NCI-H82 treated with DMSO at 0.1 percent for 48 hours (cell line): ENCODE results near the gene SMIM41.
"Not testable (repeated sequence)": the region's sequence is repeated elsewhere in the genome, so short reads cannot be mapped to it uniquely, and the experiment has no call there.

ENCODE experiments used
- DNase-seq: peaks from one replicate; lab custom pipeline; 2025; ENCODE audit not compliant: unreplicated experiment; lab: John Stamatoyannopoulos, UW

Gene SMIM41

GRCh38 chr12:52084491-52085231 is 5.2 kb downstream of the SMIM41 start:
- no peak for DNase-seq

DNA sequence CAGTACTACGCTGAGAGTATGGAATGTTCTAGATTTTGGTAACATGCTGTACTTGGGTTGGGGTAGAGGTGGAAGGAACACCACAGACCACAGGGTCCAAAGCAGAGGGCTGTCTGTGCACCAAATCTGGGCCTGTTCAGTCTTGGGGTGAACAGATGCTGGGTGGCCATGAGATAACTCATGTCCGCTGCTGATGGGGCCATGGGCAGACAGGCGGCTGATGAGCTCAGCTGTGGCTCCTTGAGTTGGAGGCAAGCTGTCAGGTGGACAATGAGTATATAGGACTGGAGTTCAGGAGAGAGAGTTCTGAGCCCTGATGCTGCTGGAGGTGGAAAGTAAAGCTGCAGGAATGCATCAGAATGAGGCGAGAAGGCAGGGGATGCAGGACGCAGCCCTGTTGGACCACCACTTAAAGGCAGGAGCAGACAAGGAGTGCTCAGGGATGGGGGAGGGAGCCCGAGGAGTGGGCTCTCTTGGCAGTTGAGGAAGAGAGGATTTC is 6.2 kb downstream of the SMIM41 start:
- DNase-seq, result no peak

GRCh38 chr12:52086366-52086765 is 6.9 kb downstream of the SMIM41 start:
- DNase-seq, result no peak

DNA sequence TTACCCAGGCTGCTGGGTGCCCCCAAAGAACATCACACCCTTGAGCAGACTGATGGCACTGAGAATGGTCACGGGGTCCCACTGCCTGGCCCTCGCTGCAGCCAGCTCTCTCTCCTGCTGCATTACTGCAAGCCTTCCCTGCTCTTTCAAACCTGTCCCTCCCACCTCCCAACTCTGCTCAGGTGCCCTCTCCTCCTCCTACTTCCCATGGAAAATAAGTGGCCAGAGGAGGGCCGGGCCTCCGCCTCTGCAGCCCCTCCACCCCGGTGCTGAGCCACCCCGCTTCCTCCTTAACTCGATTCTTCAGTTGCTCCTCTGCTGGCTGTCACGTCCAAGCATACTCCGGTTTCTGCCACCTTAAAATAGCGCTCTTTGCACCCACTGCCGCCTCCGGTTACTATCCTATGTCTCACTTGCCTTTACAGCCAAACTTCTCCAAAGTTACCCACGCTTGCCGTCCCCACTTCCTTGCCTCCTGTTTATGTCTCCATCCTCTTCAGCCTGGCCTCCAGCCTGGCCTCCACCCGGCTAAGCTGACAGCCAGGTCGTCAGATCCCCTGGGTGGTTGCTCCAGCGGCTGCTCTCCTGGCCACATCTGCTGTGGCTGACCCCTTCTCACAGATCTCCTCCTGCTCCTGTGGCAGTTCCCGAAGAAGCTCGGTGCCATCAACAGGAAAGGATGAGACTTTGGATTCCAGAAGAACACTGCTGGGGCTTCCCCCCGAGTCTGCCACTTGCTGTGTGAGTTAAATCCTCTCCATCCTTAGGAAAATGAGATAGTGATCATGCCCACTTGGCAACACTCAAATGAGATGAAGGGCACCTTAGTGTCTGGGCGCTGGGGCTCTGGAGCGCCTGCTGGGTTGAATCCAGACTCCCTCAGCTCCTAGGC is 7.7 kb downstream of the SMIM41 start:
- DNase-seq, result no peak

- DNase-seq, result no peak
Observed at GRCh38 chr12:52087961-52088820, 8.7 kb downstream of the SMIM41 start.

DNA sequence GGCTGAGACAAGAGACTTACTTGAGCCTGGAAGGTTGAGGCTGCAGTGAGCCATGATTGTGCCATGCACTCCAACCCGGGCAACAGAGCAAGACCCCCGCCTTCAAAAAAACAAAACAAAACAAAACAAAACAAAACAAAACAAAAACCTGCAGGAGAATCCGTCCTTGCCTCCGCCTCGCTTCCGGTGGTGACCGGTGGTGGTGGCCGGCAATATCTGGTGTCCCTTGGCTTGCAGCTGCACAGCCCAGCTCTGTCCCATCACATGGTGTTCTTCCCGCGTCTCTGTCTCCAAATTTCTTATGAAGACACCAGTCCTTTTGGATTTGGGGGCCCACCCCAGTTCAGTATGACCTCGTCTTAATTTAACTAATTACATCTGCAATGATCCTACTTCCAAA is 10.0 kb downstream of the SMIM41 start:
- no peak for DNase-seq

GRCh38 chr12:52090291-52090690 is 10.8 kb downstream of the SMIM41 start:
- DNase-seq, result no peak

DNA sequence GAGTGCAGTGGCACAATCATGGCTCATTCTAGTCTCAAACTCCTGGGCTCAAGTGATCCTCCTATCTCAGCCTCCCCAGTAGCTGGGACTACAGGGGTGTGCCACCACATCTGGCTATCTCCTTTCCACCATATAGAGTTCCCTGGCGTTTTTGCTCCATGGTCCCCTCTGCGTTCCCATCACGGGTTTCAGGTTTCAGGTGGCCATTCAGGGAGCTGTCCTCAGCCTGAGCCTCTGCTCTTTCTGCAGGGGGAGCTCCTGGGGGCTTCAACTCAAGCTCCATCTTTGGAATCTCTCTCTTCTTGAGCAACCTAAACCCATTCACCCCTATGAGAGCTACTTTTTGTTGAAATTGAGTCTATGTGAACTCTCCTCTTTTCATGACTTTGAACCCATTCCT is 11.6 kb downstream of the SMIM41 start:
- no peak for DNase-seq

DNA sequence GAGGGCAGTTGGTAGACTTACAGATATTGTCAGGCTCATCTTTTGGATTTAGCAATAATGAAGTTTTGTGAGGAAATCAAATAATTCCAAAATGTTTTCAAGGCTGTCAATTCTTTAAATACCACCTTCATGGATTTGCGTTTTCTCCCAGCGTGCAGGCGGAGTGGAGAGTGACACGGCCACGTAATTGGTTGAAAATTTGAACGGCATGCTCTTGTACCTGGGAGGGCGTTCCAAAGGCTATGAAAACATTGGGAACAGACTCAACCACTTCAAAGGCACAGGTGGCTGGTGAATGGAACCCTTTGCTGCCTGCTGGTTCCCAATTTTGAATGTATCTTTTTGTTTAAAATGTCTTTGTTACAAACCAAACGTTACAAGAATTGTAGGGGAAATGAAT is 12.4 kb downstream of the SMIM41 start:
- no peak for DNase-seq

DNA sequence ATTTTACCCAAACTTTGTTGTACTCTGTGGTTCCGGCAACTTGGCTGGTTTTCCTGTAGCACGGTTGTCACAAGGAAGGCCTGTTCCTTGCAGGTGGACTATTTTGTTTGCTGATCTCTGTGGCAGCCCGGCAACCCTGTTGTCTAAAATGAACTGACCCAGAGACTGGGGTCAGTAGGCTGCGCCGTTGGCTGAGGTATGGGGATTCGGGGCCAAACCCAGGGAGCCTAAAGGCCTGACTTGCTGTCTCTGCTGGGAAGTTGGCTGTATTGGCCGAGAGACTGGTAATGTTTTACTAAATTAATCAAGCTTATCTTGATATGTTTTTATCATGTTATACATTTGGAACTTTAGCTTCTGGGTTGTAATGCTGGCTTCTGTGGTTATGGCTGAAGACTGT is 13.8 kb downstream of the SMIM41 start:
- no peak for DNase-seq

DNA sequence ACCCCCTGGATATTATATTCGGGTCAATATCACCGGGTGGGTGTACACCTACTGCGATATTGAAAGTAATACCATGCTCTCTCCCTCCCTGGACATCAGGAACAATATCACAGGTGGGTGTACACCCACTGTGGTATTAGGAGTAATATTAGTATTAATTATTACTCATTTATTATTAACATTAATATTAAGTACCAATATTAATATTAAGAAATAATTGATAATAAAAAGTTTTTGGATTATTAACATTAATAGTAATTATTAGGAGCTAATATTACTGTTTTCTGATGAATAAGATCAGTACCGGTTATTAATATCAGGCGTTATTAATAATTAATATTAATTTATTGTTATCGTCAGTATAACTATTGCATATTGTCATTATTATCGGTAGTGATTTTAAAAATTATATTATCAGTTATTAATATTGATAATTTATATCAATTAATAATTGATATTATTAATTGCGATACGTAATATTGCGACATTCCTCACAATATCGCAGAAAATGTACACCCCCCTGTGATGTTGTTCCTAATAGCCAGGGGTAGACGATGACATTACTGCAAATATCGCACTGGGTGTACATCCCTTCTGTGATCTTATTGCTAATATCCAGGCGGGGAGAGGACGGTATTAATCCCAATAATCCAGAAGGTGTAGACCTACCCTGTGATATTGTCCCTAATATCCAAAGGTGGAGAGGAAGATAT is 17.0 kb downstream of the SMIM41 start:
- no peak for DNase-seq

DNA sequence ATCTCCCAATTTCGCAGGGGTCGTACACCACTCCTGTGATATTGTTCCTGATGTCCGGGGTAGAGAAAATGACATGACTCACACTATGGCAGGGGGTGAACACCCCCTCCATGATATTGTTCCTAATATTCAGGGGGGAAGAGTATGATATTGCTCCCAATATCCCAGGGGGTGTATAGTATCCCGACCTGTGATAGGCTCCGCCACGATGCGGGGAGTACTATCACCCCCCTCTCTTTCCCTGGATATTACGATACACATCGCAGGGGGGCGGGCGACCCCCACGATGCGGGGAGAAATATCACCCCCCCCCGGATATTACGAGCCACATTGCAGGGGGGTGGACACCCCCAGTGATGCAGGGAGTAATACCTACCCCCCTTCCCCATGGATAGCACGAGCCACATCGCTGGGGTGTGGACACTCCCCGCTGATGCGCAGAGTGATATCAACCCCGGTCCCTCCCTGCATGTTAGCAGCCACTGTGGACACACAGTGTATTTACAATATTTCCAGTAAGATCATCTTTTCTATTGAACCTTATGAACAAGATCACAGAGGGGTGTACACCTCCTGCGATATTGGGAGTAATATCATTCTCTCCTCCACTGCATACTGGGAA is 17.7 kb downstream of the SMIM41 start:
- DNase-seq, result no peak

- DNase-seq, result not testable (repeated sequence)
Observed at GRCh38 chr12:52104431-52105089, 25.1 kb downstream of the SMIM41 start.

- not testable (repeated sequence) for DNase-seq
Observed at GRCh38 chr12:52116222-52117125, 37.0 kb downstream of the SMIM41 start.

DNA sequence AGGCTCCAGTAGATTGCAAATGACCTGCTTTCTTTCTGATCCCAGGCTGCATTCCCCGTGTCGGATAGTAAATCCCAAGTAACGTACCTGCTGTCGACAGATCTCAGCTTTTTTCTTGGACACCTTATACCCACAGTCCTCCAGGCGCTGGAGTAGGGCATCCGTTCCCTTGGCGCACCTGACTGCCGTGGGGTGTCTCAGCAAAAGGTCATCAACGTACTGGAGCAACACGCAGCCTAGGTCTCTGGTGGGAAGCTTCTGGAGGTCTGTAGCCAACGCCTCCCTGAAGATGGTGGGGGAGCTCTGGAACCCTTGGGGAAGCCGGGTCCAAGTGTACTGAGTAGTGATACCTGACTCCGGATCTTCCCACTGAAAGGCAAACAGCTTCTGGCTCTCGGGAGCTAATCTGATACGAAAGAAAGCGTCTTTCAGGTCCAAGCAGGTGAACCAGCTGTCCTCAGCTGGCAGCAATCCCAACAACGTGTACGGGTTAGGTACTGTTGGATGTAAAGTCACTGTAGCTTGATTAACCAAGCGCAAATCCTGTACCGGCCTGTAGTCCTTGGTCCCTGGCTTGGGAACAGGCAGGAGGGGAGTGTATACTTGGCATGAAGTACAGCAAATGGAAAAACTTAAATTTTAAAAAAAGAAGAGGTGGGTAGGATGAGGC is 38.4 kb downstream of the SMIM41 start:
- not testable (repeated sequence) for DNase-seq

DNA sequence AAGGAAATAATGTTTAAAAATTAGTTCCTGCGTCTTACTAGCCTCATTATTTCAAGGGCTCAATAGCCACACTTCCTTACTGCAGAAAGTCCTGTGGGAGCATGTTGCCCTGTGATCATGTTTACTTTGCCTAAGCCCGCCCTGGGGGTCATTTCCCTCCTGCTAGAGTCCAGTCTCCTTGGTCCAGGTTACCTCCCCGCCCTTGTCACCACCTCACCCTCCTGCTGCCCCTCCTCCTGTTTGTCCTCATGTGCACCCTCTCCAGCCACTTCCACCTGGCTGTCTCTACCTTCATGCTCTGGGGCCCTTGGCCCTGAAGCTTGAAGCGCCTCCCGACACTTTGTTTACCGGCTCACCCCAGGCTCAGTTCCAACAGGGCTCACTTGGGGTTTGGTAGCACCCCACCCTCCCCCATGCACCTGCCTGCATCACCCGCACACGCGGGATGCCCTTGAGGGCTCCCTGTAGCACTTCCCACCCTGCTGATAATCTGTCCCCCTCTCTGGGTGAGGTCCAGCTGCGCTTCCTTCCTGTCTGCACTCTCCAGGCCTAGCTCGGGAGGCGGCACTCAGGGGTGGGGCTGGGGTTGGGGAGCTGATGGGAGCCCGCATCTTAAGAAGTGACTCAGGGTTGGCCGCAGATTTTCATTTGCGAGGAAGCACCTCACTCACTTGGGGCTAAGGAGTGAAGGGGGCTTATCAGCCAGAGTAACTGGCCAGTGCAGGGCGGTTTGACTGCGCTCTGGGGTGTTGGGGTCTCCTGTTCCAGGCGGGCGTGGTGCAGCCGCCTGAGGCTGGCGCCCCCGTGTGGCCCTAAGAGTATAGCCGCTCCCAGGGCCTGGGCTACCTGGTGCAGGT is 40.1 kb downstream of the SMIM41 start:
- no peak for DNase-seq
